ENCODE results near the gene IFFO2.

IFFO2 gene

DNA sequence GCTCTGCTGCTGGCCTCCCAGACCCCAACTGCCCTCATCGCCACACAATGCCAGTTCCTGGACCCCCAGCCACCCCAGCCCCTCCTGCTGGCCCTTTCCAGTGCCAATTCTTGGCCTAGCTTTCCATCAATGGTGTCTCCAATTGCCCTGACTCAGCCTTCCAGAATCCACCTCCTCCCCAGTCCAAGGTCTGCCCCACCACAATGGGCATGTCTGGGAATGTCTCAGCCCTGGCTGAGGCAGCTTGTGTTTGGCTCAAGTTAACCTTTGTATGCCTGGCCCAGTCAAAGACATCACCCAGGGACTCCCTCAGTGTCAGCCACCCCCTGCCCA lies 70.5 kb downstream of the IFFO2 start:
- TF ChIP-seq TAF1 (IDR thresholded peaks at IDR 0.05; ENCODE audit: low read depth) = no peak
- no peak for TF ChIP-seq ZBTB7A (IDR thresholded peaks at IDR 0.05; ENCODE audit: low read depth)
- no peak for TF ChIP-seq NFIC (IDR thresholded peaks at IDR 0.05)
- TF ChIP-seq EGR1 (IDR thresholded peaks at IDR 0.05) = no peak
- TF ChIP-seq, protein P1, sequence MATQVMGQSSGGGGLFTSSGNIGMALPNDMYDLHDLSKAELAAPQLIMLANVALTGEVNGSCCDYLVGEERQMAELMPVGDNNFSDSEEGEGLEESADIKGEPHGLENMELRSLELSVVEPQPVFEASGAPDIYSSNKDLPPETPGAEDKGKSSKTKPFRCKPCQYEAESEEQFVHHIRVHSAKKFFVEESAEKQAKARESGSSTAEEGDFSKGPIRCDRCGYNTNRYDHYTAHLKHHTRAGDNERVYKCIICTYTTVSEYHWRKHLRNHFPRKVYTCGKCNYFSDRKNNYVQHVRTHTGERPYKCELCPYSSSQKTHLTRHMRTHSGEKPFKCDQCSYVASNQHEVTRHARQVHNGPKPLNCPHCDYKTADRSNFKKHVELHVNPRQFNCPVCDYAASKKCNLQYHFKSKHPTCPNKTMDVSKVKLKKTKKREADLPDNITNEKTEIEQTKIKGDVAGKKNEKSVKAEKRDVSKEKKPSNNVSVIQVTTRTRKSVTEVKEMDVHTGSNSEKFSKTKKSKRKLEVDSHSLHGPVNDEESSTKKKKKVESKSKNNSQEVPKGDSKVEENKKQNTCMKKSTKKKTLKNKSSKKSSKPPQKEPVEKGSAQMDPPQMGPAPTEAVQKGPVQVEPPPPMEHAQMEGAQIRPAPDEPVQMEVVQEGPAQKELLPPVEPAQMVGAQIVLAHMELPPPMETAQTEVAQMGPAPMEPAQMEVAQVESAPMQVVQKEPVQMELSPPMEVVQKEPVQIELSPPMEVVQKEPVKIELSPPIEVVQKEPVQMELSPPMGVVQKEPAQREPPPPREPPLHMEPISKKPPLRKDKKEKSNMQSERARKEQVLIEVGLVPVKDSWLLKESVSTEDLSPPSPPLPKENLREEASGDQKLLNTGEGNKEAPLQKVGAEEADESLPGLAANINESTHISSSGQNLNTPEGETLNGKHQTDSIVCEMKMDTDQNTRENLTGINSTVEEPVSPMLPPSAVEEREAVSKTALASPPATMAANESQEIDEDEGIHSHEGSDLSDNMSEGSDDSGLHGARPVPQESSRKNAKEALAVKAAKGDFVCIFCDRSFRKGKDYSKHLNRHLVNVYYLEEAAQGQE (IDR thresholded peaks at IDR 0.05; ENCODE audit: low read depth) = no peak
- TF ChIP-seq YY1 (IDR thresholded peaks at IDR 0.05; ENCODE audit: low read depth) = no peak
- TF ChIP-seq RAD21 (IDR thresholded peaks at IDR 0.05; ENCODE audit: low read depth) = no peak
- TF ChIP-seq EP300 (IDR thresholded peaks at IDR 0.05; ENCODE audit: borderline replicate concordance) = no peak
- TF ChIP-seq TEAD4 (IDR thresholded peaks at IDR 0.05) = no peak
- no peak for TF ChIP-seq CREB1 (IDR thresholded peaks at IDR 0.05; ENCODE audit: low read depth)
- TF ChIP-seq, protein P2, sequence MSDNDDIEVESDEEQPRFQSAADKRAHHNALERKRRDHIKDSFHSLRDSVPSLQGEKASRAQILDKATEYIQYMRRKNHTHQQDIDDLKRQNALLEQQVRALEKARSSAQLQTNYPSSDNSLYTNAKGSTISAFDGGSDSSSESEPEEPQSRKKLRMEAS (IDR thresholded peaks at IDR 0.05) = no peak
- no peak for TF ChIP-seq TCF12 (IDR thresholded peaks at IDR 0.05; ENCODE audit: low read depth)
- no peak for TF ChIP-seq CEBPB (IDR thresholded peaks at IDR 0.05)
- TF ChIP-seq FOXM1 (IDR thresholded peaks at IDR 0.05; ENCODE audit: borderline replicate concordance, low read depth) = no peak
- TF ChIP-seq, protein P3, sequence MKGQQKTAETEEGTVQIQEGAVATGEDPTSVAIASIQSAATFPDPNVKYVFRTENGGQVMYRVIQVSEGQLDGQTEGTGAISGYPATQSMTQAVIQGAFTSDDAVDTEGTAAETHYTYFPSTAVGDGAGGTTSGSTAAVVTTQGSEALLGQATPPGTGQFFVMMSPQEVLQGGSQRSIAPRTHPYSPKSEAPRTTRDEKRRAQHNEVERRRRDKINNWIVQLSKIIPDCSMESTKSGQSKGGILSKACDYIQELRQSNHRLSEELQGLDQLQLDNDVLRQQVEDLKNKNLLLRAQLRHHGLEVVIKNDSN (IDR thresholded peaks at IDR 0.05) = no peak

DNA sequence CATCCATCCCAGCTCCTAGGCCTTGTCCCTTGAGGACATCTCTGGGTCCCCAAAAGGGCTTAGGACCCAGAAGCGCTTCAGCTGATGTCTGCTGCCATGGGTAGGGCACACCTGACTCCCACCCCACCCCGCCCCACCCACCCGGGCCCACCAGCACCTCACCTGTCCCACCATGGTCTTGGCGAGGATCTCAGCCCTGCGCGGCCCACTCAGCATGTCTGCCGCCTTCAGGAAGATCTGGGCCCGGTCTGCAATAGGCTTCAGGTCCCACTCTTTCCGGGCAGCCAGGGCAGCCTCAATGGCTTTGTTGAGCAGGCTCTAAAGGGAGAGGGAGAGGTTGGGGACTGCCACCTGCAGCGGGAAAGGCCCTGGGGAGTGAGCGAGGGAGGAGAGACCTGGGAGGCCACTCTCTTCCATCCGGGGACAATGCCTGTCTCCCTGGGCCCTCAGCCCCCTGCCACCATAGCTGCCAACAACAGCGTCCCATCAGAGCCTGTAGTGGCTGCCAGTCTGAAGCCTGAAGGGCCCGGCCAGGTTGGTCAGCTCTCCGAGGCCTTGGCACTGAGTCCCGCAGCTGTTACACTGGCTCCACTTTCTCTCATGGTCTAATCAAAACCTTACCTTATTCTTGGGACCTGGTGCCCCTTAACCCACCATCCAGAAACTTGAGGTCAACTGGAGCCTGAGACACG lies 71.0 kb downstream of the IFFO2 start:
- TF ChIP-seq, protein P2 (IDR thresholded peaks at IDR 0.05) = no peak
- TF ChIP-seq TAF1 (IDR thresholded peaks at IDR 0.05; ENCODE audit: low read depth) (no peak), TEAD4 (IDR thresholded peaks at IDR 0.05) (no peak), EP300 (IDR thresholded peaks at IDR 0.05; ENCODE audit: borderline replicate concordance) (no peak), FOXM1 (IDR thresholded peaks at IDR 0.05; ENCODE audit: borderline replicate concordance, low read depth) (no peak), YY1 (IDR thresholded peaks at IDR 0.05; ENCODE audit: low read depth) (no peak), CREB1 (IDR thresholded peaks at IDR 0.05; ENCODE audit: low read depth) (no peak), EGR1 (IDR thresholded peaks at IDR 0.05) (no peak), NFIC (IDR thresholded peaks at IDR 0.05) (no peak), RAD21 (IDR thresholded peaks at IDR 0.05; ENCODE audit: low read depth) (no peak), CEBPB (IDR thresholded peaks at IDR 0.05) (no peak), TCF12 (IDR thresholded peaks at IDR 0.05; ENCODE audit: low read depth) (no peak)
- TF ChIP-seq, protein P1 (IDR thresholded peaks at IDR 0.05; ENCODE audit: low read depth) = no peak

DNA sequence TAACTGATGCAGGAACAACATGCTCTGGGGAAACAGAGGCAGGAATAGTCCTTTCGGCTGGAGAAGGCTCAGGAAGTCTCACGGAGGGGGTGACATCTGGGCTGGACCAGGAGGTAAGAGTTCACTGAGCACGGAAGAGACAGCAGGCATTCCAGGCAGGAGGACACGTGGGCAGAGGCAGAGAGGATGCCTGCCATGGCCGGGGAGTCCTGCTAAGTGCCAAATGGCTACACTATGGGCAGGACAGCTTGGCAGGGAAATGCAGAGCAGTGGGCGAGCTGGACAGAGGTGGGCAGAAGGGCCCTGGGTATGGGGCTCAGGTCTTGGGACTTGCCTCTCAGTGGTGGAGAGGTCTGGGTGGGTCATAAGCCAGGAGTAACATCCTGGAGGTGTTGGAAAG lies 71.7 kb downstream of the IFFO2 start:
- TF ChIP-seq ZBTB7A (IDR thresholded peaks at IDR 0.05; ENCODE audit: low read depth) (no peak), TEAD4 (IDR thresholded peaks at IDR 0.05) (no peak)
- TF ChIP-seq, protein P1 (IDR thresholded peaks at IDR 0.05; ENCODE audit: low read depth) = no peak
- TF ChIP-seq, protein P2 (IDR thresholded peaks at IDR 0.05) = no peak

DNA sequence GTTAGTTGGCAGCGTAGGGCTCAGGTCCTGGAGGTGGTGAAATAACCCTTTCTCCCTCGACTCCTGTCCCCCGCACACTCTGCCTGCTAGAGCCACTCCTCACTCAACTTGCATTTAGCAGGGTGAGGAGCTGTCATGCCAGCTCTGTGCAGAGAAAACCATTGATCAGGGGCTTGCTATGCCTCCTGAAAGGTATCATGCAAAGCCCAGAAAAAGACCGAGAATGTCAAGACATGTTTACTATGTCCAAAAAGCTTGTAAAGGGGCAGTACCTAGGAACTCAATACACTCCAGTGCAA lies 72.1 kb downstream of the IFFO2 start:
- no peak for TF ChIP-seq YY1 (IDR thresholded peaks at IDR 0.05; ENCODE audit: low read depth)
- TF ChIP-seq, protein P2 (IDR thresholded peaks at IDR 0.05) = no peak
- TF ChIP-seq, protein P1 (IDR thresholded peaks at IDR 0.05; ENCODE audit: low read depth) = no peak
- TF ChIP-seq FOXM1 (IDR thresholded peaks at IDR 0.05; ENCODE audit: borderline replicate concordance, low read depth) = no peak
- no peak for TF ChIP-seq CREB1 (IDR thresholded peaks at IDR 0.05; ENCODE audit: low read depth)
- TF ChIP-seq EGR1 (IDR thresholded peaks at IDR 0.05) = no peak
- TF ChIP-seq TCF12 (IDR thresholded peaks at IDR 0.05; ENCODE audit: low read depth) = no peak
- TF ChIP-seq, protein P3 (IDR thresholded peaks at IDR 0.05) = no peak
- no peak for TF ChIP-seq RAD21 (IDR thresholded peaks at IDR 0.05; ENCODE audit: low read depth)
- no peak for TF ChIP-seq ZBTB7A (IDR thresholded peaks at IDR 0.05; ENCODE audit: low read depth)
- no peak for TF ChIP-seq NFIC (IDR thresholded peaks at IDR 0.05)

Data from Ishikawa (cell line).